ENCODE measurements around the gene CHCHD6.

CHCHD6 gene

DNA sequence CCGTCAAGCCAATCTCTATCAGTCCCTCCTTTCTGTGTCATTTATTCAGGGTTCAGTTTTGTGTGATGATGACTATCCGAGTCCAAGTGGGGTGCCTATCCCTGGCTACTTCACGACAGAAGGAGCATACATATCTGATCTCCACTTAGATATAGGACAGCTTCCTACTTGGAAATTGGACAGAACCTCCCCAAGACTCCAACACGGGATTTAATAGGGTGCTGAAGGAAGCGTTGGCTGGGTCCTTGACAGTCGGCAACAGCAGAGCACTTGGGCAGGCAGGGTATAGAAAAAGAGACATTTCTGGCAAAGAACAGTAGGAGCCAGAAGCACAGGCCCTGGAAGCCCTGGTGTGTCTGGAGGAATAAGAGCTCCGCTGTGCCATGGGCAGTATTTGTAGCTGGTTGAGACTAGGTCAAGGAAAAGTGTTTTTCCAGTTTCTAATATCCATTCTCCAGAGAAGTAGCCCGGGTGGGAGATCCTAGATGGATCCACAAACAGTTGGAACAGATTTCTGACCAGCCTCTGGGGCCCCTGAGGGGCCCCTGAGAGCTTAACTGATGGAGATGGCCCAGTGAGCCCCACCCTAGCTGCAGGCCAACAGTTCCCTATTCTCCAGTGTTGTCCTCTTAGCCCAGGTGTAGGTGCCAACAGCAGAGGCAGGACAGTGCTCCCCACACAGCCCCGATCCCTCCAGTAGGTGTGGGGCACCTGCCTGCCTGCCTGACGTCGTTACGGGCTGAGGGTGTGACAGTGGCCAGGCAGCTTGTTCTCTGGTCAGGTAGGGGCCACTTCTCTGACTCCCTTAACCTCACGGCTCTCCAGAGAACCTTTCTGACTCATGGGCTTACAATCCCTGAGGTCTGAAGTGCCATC is 130.8 kb downstream of the CHCHD6 start:
- Histone ChIP-seq H3K4me2 (ENCODE audit: low read length) (no peak overlapping the region), H3K27ac (ENCODE audit: low read length) (no peak overlapping the region), H3K9ac (ENCODE audit: low read length) (no peak overlapping the region)

DNA sequence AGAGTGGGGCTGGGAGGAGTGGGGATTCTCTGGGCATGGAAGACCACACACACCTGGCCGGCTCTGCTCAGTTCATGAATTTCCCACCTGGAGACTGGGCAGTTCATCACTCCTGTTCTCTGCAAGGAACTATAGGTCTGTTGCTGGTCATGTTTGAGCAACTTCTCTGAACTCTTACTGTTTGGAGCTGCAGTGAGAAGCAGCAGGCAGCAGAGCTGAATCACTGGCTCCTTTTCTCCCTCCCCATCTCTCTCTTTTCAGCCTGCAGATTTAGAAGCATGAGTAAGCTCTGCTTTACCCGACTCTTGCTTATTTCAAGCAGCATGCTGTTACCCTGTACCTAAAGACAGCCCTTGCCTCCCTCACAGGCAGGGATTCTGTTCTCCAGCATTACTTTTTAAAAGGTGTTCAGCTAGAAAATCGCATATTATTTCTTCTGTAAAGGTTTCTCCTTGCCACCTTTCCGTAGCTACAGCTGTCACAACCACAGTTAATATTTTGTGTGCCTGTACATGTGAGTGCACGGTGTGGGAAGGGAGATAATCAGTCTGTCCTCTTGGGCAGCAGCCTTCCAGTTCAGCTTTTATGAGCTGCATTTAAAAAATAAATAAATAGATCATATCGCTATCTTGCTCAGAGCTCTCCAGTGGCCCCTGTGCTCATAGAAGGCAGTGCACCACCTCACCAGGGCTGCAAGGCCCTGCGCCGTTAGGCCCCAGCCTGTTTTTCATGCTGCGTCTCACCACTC is 131.6 kb downstream of the CHCHD6 start:
- no peaks in the 10 kb centered on the region for H4K20me1 ChIP-seq (ENCODE audit: insufficient read depth, low read length)
- H3K4me2 ChIP-seq (ENCODE audit: low read length): no peak overlapping the region
- no peak overlapping the region for H3K27ac ChIP-seq (ENCODE audit: low read length)
- H3K36me3 ChIP-seq (replicated peaks; ENCODE audit: low read depth, low read length): no peaks in the 10 kb centered on the region
- no peak for TF ChIP-seq EZH2phosphoT487 (IDR thresholded peaks at IDR 0.05; ENCODE audit: low read depth)
- TF ChIP-seq, protein P1, sequence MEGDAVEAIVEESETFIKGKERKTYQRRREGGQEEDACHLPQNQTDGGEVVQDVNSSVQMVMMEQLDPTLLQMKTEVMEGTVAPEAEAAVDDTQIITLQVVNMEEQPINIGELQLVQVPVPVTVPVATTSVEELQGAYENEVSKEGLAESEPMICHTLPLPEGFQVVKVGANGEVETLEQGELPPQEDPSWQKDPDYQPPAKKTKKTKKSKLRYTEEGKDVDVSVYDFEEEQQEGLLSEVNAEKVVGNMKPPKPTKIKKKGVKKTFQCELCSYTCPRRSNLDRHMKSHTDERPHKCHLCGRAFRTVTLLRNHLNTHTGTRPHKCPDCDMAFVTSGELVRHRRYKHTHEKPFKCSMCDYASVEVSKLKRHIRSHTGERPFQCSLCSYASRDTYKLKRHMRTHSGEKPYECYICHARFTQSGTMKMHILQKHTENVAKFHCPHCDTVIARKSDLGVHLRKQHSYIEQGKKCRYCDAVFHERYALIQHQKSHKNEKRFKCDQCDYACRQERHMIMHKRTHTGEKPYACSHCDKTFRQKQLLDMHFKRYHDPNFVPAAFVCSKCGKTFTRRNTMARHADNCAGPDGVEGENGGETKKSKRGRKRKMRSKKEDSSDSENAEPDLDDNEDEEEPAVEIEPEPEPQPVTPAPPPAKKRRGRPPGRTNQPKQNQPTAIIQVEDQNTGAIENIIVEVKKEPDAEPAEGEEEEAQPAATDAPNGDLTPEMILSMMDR (IDR thresholded peaks at IDR 0.05; ENCODE audit: low read depth, low read length): no peak
- no peak overlapping the region for H2AFZ ChIP-seq (ENCODE audit: low read depth, low read length)
- H3K4me3 ChIP-seq (ENCODE audit: low read length): no peak overlapping the region
- H3K79me2 ChIP-seq (ENCODE audit: low read length): no peaks in the 10 kb centered on the region
- H3K4me1 ChIP-seq (ENCODE audit: low read length): no peaks in the 10 kb centered on the region
- no peaks in the 10 kb centered on the region for H3K27me3 ChIP-seq (ENCODE audit: low read depth, low read length)
- H3K9me3 ChIP-seq (ENCODE audit: insufficient read depth, low read length): no peaks in the 10 kb centered on the region
- H3K9ac ChIP-seq (ENCODE audit: low read length): no peak overlapping the region

More for the DNA sequence above, 130.8 kb downstream of the CHCHD6 start:
- Histone ChIP-seq H2AFZ (ENCODE audit: low read depth, low read length) (no peak overlapping the region), H3K9me3 (ENCODE audit: insufficient read depth, low read length) (no peaks in the 10 kb centered on the region), H3K4me3 (ENCODE audit: low read length) (no peak overlapping the region), H3K27me3 (ENCODE audit: low read depth, low read length) (no peaks in the 10 kb centered on the region), H3K36me3 (replicated peaks; ENCODE audit: low read depth, low read length) (no peaks in the 10 kb centered on the region), H3K4me1 (ENCODE audit: low read length) (no peaks in the 10 kb centered on the region), H3K79me2 (ENCODE audit: low read length) (no peaks in the 10 kb centered on the region), H4K20me1 (ENCODE audit: insufficient read depth, low read length) (no peaks in the 10 kb centered on the region)
- no peak for TF ChIP-seq EZH2phosphoT487 (IDR thresholded peaks at IDR 0.05; ENCODE audit: low read depth)
- TF ChIP-seq, protein P1 (IDR thresholded peaks at IDR 0.05; ENCODE audit: low read depth, low read length): no peak

DNA sequence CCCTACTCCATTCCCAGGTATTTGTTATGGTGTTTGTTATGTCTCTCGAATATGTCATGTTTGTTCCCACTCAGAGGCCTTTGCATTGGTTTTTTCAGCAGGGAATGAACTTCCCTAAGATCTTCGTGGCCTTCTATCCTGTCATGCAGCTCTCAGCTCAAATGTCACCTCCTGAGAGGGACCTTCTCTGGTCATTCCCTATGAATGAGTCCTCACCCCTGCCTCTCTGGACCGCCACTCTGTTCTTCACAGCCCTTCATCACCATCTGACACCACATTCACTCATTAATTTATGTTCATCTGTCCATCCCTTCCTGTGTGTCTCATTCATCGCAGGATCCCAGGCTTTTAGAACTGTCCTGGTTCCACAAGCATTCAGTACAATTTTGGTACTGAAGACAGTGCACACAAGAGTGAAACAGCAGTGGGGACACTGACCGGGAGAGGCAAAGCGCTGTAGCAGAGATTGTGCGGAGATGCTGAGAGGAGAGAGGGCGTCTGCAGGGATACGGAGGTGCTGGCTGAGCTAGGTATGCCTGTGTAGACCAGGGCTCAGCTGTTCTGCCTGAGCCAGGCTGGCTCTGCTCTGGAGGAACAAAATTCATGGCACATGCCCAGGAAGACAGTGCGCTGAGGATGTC is 132.3 kb downstream of the CHCHD6 start:
- Histone ChIP-seq H3K4me2 (ENCODE audit: low read length) (no peak overlapping the region), H3K27me3 (ENCODE audit: low read depth, low read length) (no peaks in the 10 kb centered on the region), H3K27ac (ENCODE audit: low read length) (no peak overlapping the region), H3K4me3 (ENCODE audit: low read length) (no peak overlapping the region), H3K36me3 (replicated peaks; ENCODE audit: low read depth, low read length) (no peaks in the 10 kb centered on the region), H3K9ac (ENCODE audit: low read length) (no peak overlapping the region), H3K4me1 (ENCODE audit: low read length) (no peaks in the 10 kb centered on the region), H2AFZ (ENCODE audit: low read depth, low read length) (no peak overlapping the region), H3K79me2 (ENCODE audit: low read length) (no peaks in the 10 kb centered on the region), H4K20me1 (ENCODE audit: insufficient read depth, low read length) (no peaks in the 10 kb centered on the region), H3K9me3 (ENCODE audit: insufficient read depth, low read length) (no peaks in the 10 kb centered on the region)
- TF ChIP-seq, protein P1 (IDR thresholded peaks at IDR 0.05; ENCODE audit: low read depth, low read length): no peak
- TF ChIP-seq EZH2phosphoT487 (IDR thresholded peaks at IDR 0.05; ENCODE audit: low read depth): no peak

DNA sequence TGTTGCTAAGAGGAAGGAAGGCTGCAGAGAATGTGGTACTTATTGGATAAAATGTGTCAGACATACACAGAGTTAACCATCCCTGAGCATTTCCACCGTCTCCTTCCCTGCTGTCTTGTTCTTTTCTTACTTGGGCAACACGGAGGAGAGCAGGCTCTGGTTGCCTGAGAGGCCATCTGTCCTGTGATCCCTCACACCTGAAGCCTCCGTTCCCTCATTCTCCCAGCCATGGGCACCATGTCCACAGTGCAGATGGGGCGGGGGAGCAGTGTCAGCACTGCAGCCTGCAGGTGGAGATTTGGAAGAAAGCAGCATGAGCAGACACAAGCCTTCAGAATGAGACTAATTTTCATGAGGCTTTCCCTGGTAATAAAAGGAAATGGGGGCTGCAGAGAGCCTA is 133.7 kb downstream of the CHCHD6 start:
- H3K27me3 ChIP-seq (ENCODE audit: low read depth, low read length): no peaks in the 10 kb centered on the region
- no peak overlapping the region for H3K27ac ChIP-seq (ENCODE audit: low read length)
- no peaks in the 10 kb centered on the region for H3K4me1 ChIP-seq (ENCODE audit: low read length)
- H3K36me3 ChIP-seq (replicated peaks; ENCODE audit: low read depth, low read length): no peaks in the 10 kb centered on the region
- no peak overlapping the region for H2AFZ ChIP-seq (ENCODE audit: low read depth, low read length)
- no peak overlapping the region for H3K4me3 ChIP-seq (ENCODE audit: low read length)
- no peaks in the 10 kb centered on the region for H4K20me1 ChIP-seq (ENCODE audit: insufficient read depth, low read length)
- H3K4me2 ChIP-seq (ENCODE audit: low read length): no peak overlapping the region
- no peak for TF ChIP-seq EZH2phosphoT487 (IDR thresholded peaks at IDR 0.05; ENCODE audit: low read depth)
- TF ChIP-seq, protein P1 (IDR thresholded peaks at IDR 0.05; ENCODE audit: low read depth, low read length): no peak
- H3K79me2 ChIP-seq (ENCODE audit: low read length): no peaks in the 10 kb centered on the region
- H3K9ac ChIP-seq (ENCODE audit: low read length): no peak overlapping the region
- no peaks in the 10 kb centered on the region for H3K9me3 ChIP-seq (ENCODE audit: insufficient read depth, low read length)
